Measurements from ENCODE around the gene PIK3R1.
A peak's percentile ranks its signal among the peaks of the same experiment; 100 is the strongest.

Gene PIK3R1

GRCh38 chr5:68216245-68217046 is 890 bp downstream of the PIK3R1 start:
- Mint-ChIP-seq H3K9me3 (peaks cover 10% of the 10 kb centered on the region), H3K4me1 (ENCODE audit: low read depth) (peaks cover 52% of the 10 kb centered on the region), H3K27ac (peak overlapping the region; percentile 87), H3K4me3 (peak overlapping the region; percentile 92), H3K36me3 (ENCODE audit: low read depth) (peaks cover 23% of the 10 kb centered on the region), H3K27me3 (no peaks in the 10 kb centered on the region)

- Mint-ChIP-seq H3K27ac (peak overlapping the region; percentile 87), H3K27me3 (no peaks in the 10 kb centered on the region), H3K4me1 (ENCODE audit: low read depth) (peaks cover 52% of the 10 kb centered on the region), H3K36me3 (ENCODE audit: low read depth) (peaks cover 19% of the 10 kb centered on the region), H3K9me3 (peaks cover 4% of the 10 kb centered on the region), H3K4me3 (peak overlapping the region; percentile 92)
These were observed 1.4 kb downstream of the PIK3R1 start for GRCh38 chr5:68217047-68217355.

DNA sequence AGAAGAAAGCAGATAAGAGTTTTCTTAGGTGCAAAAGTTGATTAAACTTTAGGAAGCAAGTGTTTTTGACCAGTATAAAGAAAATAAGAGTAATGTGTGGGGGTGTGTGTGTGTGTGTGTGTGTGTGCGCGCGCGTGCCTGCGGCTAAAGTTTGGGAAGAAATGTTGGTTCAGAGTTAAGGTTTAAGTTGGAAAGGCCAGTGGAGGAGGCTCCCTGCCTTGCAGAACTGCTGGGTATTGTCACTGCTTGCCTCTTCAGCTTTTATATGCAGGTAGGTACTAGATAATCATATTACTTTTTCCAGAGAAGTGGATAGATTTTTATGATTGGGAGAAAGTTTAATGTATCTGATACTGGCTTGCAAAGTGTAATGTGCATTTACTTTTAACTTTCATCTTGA is 2.0 kb downstream of the PIK3R1 start:
- peaks cover 56% of the 10 kb centered on the region for H3K4me1 Mint-ChIP-seq (ENCODE audit: low read depth)
- H3K27me3 Mint-ChIP-seq = no peaks in the 10 kb centered on the region
- peak overlapping the region; percentile 87 for H3K27ac Mint-ChIP-seq

GRCh38 chr5:68219161-68219816 is 3.7 kb downstream of the PIK3R1 start:
- no peaks in the 10 kb centered on the region for H3K27me3 Mint-ChIP-seq
- no peaks in the 10 kb centered on the region for H3K9me3 Mint-ChIP-seq
- H3K36me3 Mint-ChIP-seq (ENCODE audit: low read depth) = peaks cover 27% of the 10 kb centered on the region
- no peak overlapping the region for H3K4me3 Mint-ChIP-seq
- no peak overlapping the region for H3K27ac Mint-ChIP-seq
- peaks cover 68% of the 10 kb centered on the region for H3K4me1 Mint-ChIP-seq (ENCODE audit: low read depth)

More for the DNA sequence above, 2.0 kb downstream of the PIK3R1 start:
- Mint-ChIP-seq H3K4me3 (peak overlapping the region; percentile 92), H3K36me3 (ENCODE audit: low read depth) (peaks cover 23% of the 10 kb centered on the region), H3K9me3 (no peaks in the 10 kb centered on the region)

- no peak overlapping the region for H3K4me3 Mint-ChIP-seq
- peaks cover 75% of the 10 kb centered on the region for H3K4me1 Mint-ChIP-seq (ENCODE audit: low read depth)
These were observed 4.7 kb downstream of the PIK3R1 start for GRCh38 chr5:68220260-68220659.

DNA sequence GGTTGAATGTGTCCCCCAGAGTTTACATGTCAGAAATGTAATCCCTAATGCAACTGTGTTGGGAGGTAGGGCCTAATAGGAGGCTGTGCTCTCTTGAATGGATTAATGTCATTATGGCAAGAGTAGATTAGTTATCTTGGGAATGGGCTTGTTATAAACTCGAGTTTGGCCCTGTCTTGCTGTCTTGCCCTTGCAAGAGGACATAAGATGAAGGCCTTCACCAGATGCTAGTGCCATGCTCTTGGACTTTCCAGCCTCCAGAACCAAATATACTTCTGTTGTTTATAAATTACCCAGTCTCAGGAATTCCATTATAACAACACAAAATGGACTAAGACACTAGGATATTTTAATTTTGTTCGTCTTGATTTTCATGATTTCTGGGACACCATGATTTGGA is 5.4 kb downstream of the PIK3R1 start:
- Mint-ChIP-seq H3K9me3 (no peaks in the 10 kb centered on the region), H3K27me3 (no peaks in the 10 kb centered on the region), H3K36me3 (ENCODE audit: low read depth) (peaks cover 39% of the 10 kb centered on the region), H3K4me3 (no peak overlapping the region), H3K4me1 (ENCODE audit: low read depth) (peaks cover 81% of the 10 kb centered on the region), H3K27ac (no peak overlapping the region)

More at GRCh38 chr5:68220260-68220659, 4.7 kb downstream of the PIK3R1 start:
- H3K36me3 Mint-ChIP-seq (ENCODE audit: low read depth) = peaks cover 33% of the 10 kb centered on the region
- no peaks in the 10 kb centered on the region for H3K27me3 Mint-ChIP-seq
- no peak overlapping the region for H3K27ac Mint-ChIP-seq
- no peaks in the 10 kb centered on the region for H3K9me3 Mint-ChIP-seq

- H3K27ac Mint-ChIP-seq = no peak overlapping the region
- peaks cover 45% of the 10 kb centered on the region for H3K36me3 Mint-ChIP-seq (ENCODE audit: low read depth)
- H3K4me3 Mint-ChIP-seq = no peak overlapping the region
- H3K27me3 Mint-ChIP-seq = no peaks in the 10 kb centered on the region
- no peaks in the 10 kb centered on the region for H3K9me3 Mint-ChIP-seq
- H3K4me1 Mint-ChIP-seq (ENCODE audit: low read depth) = peaks cover 87% of the 10 kb centered on the region
These were observed 5.9 kb downstream of the PIK3R1 start for GRCh38 chr5:68221488-68221887.

DNA sequence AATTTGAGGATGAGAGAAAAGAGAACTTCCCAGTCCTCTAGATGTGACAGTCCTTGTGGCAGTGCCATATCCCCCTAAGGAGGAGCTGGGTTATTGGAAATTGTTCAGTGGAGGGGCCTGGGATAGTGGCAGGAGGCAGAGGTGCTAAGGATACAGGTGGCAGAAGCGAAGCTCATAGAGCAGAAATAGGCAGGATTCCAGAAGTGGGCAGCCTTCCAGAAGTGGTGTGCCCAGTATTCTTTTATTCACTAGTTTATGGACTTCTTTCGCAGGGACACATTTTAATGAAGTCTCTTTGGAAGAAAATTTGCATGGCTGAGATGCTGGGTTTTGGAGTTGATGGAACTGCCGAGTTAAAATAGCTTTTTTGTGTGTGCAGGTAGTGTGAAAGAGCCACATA is 6.8 kb downstream of the PIK3R1 start:
- H3K27ac Mint-ChIP-seq = no peak overlapping the region
- peaks cover 46% of the 10 kb centered on the region for H3K36me3 Mint-ChIP-seq (ENCODE audit: low read depth)
- no peaks in the 10 kb centered on the region for H3K27me3 Mint-ChIP-seq
- no peak overlapping the region for H3K4me3 Mint-ChIP-seq
- H3K9me3 Mint-ChIP-seq = no peaks in the 10 kb centered on the region
- peaks cover 90% of the 10 kb centered on the region for H3K4me1 Mint-ChIP-seq (ENCODE audit: low read depth)

GRCh38 chr5:68222824-68223354 is 7.3 kb downstream of the PIK3R1 start:
- H3K4me3 Mint-ChIP-seq = no peak overlapping the region
- H3K27ac Mint-ChIP-seq = no peak overlapping the region

GRCh38 chr5:68223904-68224303 is 8.3 kb downstream of the PIK3R1 start:
- Mint-ChIP-seq H3K27ac (no peak overlapping the region), H3K4me3 (no peak overlapping the region)

More at GRCh38 chr5:68222824-68223354, 7.3 kb downstream of the PIK3R1 start:
- Mint-ChIP-seq H3K36me3 (ENCODE audit: low read depth) (peaks cover 51% of the 10 kb centered on the region), H3K4me1 (ENCODE audit: low read depth) (peaks cover 90% of the 10 kb centered on the region), H3K27me3 (no peaks in the 10 kb centered on the region), H3K9me3 (no peaks in the 10 kb centered on the region)

DNA sequence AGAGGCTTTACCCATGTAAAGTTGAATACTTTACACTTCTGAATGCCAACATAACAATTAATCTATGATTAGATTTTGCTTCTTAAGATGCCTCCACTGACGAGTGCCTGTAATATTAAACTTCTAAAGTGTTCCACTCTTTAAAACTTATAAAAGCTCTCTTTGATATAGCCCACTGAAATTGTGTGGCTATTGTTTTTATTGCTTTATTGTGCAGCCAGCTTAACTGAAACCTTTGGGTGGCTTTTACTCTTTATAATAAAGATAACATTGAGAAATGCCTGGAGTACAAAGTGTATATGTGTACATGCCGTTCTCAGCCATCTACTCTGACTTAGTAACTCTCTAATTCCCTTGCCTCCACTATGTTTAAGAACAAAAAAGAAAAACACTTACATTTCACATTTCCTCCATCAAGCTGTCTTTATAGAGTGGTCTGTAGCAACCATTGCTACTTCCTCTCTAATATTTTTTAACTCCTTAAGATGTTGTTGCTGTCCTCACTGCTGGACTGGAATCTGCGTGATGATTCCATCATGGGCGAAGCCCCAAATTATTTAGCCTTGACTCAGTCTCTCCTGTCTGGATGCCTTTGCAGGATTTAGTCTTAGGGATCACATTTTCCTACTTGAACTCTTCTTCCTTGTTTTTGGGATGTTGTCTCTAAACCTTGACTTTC is 9.1 kb downstream of the PIK3R1 start:
- Mint-ChIP-seq H3K9me3 (no peaks in the 10 kb centered on the region), H3K27me3 (no peaks in the 10 kb centered on the region), H3K4me1 (ENCODE audit: low read depth) (peaks cover 85% of the 10 kb centered on the region), H3K4me3 (no peak overlapping the region), H3K27ac (no peak overlapping the region), H3K36me3 (ENCODE audit: low read depth) (peaks cover 53% of the 10 kb centered on the region)

More at GRCh38 chr5:68223904-68224303, 8.3 kb downstream of the PIK3R1 start:
- Mint-ChIP-seq H3K4me1 (ENCODE audit: low read depth) (peaks cover 85% of the 10 kb centered on the region), H3K27me3 (no peaks in the 10 kb centered on the region), H3K36me3 (ENCODE audit: low read depth) (peaks cover 53% of the 10 kb centered on the region), H3K9me3 (no peaks in the 10 kb centered on the region)

DNA sequence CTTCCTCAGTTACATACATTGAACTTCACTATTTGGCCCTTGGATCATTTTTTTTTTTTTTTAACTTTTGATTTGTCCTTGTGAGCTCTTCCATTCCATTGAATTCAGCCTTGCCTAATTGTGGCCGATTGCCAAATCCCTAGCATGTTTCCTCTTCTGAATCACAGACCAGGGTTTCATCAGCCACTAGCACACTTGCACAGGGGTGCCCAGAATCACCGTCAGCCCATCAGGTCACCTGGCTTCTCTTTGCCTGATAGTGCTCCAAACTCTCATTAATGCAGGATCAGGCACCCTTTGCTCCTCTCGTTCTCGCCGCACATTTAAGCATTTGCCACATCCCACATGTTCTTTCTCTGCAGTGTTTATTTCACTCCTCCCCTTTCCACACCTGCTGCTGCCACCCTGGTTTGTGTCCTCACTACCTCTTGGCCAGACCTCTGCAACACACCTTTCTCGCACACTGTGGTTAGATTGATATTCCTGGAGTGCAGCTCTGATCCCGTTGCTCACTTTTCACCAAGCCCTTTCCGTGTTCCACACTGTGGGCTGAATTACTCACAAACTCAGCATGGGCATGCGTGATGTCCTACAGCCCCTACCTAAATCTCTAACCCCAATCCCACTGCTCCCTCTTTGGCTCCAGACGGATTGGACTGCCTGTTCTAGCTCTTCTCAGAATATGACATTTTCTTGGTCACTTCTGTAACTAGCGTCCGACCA is 9.8 kb downstream of the PIK3R1 start:
- H3K9me3 Mint-ChIP-seq = no peaks in the 10 kb centered on the region
- peaks cover 87% of the 10 kb centered on the region for H3K4me1 Mint-ChIP-seq (ENCODE audit: low read depth)
- peak overlapping the region; percentile 67 for H3K27ac Mint-ChIP-seq
- peaks cover 47% of the 10 kb centered on the region for H3K36me3 Mint-ChIP-seq (ENCODE audit: low read depth)
- no peak overlapping the region for H3K4me3 Mint-ChIP-seq
- H3K27me3 Mint-ChIP-seq = no peaks in the 10 kb centered on the region

GRCh38 chr5:68225911-68226545 is 10.5 kb downstream of the PIK3R1 start:
- Mint-ChIP-seq H3K4me3 (no peak overlapping the region), H3K36me3 (ENCODE audit: low read depth) (peaks cover 47% of the 10 kb centered on the region), H3K27ac (no peak overlapping the region), H3K27me3 (no peaks in the 10 kb centered on the region), H3K4me1 (ENCODE audit: low read depth) (peaks cover 93% of the 10 kb centered on the region), H3K9me3 (no peaks in the 10 kb centered on the region)

GRCh38 chr5:68226546-68227073 is 11.1 kb downstream of the PIK3R1 start:
- Mint-ChIP-seq H3K27me3 (no peaks in the 10 kb centered on the region), H3K9me3 (no peaks in the 10 kb centered on the region), H3K36me3 (ENCODE audit: low read depth) (peaks cover 53% of the 10 kb centered on the region), H3K27ac (no peak overlapping the region), H3K4me3 (no peak overlapping the region), H3K4me1 (ENCODE audit: low read depth) (peaks cover 94% of the 10 kb centered on the region)
